Prostate gland (tissue), 2 donors: ENCODE measurements around the gene A3GALT2. TPM values are rescaled to one million over a fixed set of nuclear protein-coding genes. Genes with fewer than 3 reads are reported as not detected.

Source experiments
- DNase-seq: peaks from one replicate; pipeline ENCODE4 v3.0.0-alpha.2; 2019; ENCODE audit warnings: low spot score
- H3K27ac ChIP-seq, 2 donors: fragments of 200-600 bp; sonication (generic); 2 replicates each; pipeline ENCODE4 v1.5.1; 2017 to 2019
- H3K27me3 ChIP-seq: fragments of 200-600 bp; sonication (generic); replicated peaks from 2 replicates; pipeline ENCODE4 v1.5.1; 2019; ENCODE audit not compliant: insufficient read depth
- H3K36me3 ChIP-seq, 2 donors: fragments of 200-600 bp; sonication (generic); 1 replicate in 1 of 2; 2 replicates in 1 of 2; pipeline versions ENCODE4 v1.5.1 to v1.8.1; 2017 to 2019
- H3K4me1 ChIP-seq: fragments of 200-600 bp; sonication (generic); replicated peaks from 2 replicates; pipeline ENCODE4 v1.5.1; 2019
- H3K4me3 ChIP-seq, 2 donors: fragments of 200-600 bp; sonication (generic); 2 replicates each; pipeline ENCODE4 v1.5.1; 2017 to 2019
- H3K9me3 ChIP-seq: fragments of 200-600 bp; sonication (generic); 2 replicates; pipeline ENCODE4 v1.5.1; 2017
- POLR2A ChIP-seq: fragments of 450-650 bp; IDR thresholded peaks from one replicate; pipeline ENCODE4 v1.6.1; 2016; ENCODE audit warnings: antibody characterized with exemption, mild to moderate bottlenecking
- POLR2AphosphoS5 ChIP-seq: sonication (generic); formaldehyde crosslinking; IDR thresholded peaks from one replicate; pipeline ENCODE4 v1.6.1; 2017; ENCODE audit warnings: antibody characterized with exemption
- WGBS: methylation state at CpG from one replicate; pipeline ENCODE4 v1.1.5; 2018; 5-methylcytosine and 5-hydroxymethylcytosine counted together
- intact Hi-C: fragments of 100-400 bp; cut with DNase I; formaldehyde crosslinking; loops from one replicate; pipeline ENCODE4 v1.14.2; 2022
- total RNA-seq, 2 donors: library from RNA; depleted of rRNA; stranded (reverse); fragments of >200 nt; gene quantifications; one replicate each; pipeline ENCODE4 v1.1.0, GENCODE V29; 2016
- TF ChIP-seq, protein P1 (sequence below), 4 experiments: fragments of 200-600 bp in 2 of 4; fragments of 450-650 bp in 2 of 4; sonication (generic) in 2 of 4; IDR thresholded peaks; 1 replicate in 3 of 4; 2 replicates in 1 of 4; pipeline ENCODE4 v1.5.1; 2016 to 2019; ENCODE audit warnings: antibody characterized with exemption in 4 of 4, mild to moderate bottlenecking in 2 of 4, moderate library complexity in 2 of 4

A3GALT2 gene
- total RNA-seq, 2 donors from 2014 or later: 0.46 TPM; not detected in 1

GRCh38 chr1:33339413-33339812, 18.5 kb upstream of the A3GALT2 start:
- no peak for DNase-seq
- no peaks in the 10 kb centered on the region for H3K27me3 ChIP-seq
- peaks cover 41% of the 10 kb centered on the region for H3K4me1 ChIP-seq
- WGBS: 7% methylated on average over 2 of the region's 2 CpGs
- H3K36me3 ChIP-seq: no peaks in the 10 kb centered on the region
- H3K27ac ChIP-seq: peak overlapping the region; percentile 76 to 81
- H3K9me3 ChIP-seq: no peaks in the 10 kb centered on the region
- TF ChIP-seq POLR2AphosphoS5: no peak
- TF ChIP-seq, protein P1, sequence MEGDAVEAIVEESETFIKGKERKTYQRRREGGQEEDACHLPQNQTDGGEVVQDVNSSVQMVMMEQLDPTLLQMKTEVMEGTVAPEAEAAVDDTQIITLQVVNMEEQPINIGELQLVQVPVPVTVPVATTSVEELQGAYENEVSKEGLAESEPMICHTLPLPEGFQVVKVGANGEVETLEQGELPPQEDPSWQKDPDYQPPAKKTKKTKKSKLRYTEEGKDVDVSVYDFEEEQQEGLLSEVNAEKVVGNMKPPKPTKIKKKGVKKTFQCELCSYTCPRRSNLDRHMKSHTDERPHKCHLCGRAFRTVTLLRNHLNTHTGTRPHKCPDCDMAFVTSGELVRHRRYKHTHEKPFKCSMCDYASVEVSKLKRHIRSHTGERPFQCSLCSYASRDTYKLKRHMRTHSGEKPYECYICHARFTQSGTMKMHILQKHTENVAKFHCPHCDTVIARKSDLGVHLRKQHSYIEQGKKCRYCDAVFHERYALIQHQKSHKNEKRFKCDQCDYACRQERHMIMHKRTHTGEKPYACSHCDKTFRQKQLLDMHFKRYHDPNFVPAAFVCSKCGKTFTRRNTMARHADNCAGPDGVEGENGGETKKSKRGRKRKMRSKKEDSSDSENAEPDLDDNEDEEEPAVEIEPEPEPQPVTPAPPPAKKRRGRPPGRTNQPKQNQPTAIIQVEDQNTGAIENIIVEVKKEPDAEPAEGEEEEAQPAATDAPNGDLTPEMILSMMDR (IDR thresholded peaks at IDR 0.05): no peak
- no peak for TF ChIP-seq POLR2A
- intact Hi-C loops: no loop called here
- H3K4me3 ChIP-seq: no peak overlapping the region

DNA sequence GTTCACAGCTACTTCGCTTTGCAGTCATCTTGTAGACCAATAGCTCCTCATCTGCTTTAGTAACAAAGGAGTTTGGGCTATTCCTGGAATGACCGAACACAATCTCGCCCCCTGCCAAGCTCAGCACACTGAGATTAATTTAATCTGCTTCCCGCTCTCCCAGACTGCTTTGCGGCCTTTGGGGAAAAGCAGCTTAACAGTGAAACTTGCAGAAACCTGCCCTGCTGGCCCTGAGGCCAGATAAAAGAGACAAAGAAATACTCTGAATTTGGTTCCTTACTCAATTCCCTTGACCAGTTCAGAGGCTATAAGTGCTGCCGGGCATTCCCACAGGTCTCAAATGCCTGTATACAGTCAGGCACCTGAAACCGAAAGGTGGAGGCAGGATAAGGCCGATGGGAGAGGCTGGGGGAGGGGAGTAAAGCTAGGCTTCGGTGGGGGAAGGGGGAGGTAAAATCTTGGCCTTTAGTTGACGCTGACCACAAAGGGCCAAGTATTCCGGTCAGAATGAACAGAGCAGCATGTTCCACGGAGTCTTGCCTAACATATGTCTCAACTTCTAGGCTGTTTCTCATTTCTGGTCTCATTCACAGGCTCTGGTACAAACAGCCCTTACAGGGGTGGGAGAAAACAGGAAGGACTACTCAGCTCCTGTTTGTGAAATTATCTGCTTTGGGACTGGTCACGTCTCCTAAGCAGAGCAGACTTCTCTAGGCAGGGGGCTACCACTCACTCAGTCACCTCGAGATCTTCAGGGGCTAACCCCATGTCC, 17.7 kb upstream of the A3GALT2 start:
- Histone ChIP-seq H3K27me3 (no peaks in the 10 kb centered on the region), H3K27ac (peak overlapping the region; percentile 76 to 81), H3K4me3 (no peak overlapping the region), H3K4me1 (peaks cover 41% of the 10 kb centered on the region), H3K9me3 (no peaks in the 10 kb centered on the region), H3K36me3 (no peaks in the 10 kb centered on the region)
- 11% methylated on average over 14 of the region's 14 CpGs for WGBS
- intact Hi-C loops: no loop called here
- TF ChIP-seq POLR2A (no peak), POLR2AphosphoS5 (peak; percentile 35)
- TF ChIP-seq, protein P1 (IDR thresholded peaks at IDR 0.05): no peak
- peak; percentile 58 for DNase-seq

DNA sequence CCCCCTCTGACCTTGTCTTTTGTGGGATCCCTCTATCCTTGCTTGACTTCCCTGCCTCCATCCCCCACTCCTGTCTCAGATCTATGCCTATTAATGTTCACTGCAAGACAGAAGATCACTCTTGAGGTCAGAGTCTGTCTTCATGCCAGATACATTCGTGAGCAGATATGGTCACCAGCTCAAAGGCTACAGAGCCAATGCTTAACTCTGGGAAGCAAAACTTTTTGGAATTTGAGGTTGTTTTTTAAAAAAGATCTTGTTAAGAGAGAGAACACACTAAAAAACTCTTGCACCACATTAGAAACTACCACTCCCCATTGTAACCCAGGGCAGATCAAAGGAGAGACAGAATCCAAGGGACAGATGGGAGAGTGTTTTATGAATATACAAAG, 17.1 kb upstream of the A3GALT2 start:
- intact Hi-C loops: no loop called here
- peak overlapping the region; percentile 76 to 81 for H3K27ac ChIP-seq
- no peak for DNase-seq
- no peaks in the 10 kb centered on the region for H3K36me3 ChIP-seq
- H3K4me1 ChIP-seq: peaks cover 41% of the 10 kb centered on the region
- no peak overlapping the region for H3K4me3 ChIP-seq
- no peak for TF ChIP-seq POLR2AphosphoS5
- TF ChIP-seq, protein P1 (IDR thresholded peaks at IDR 0.05): no peak
- no peak for TF ChIP-seq POLR2A
- 24% methylated on average over 1 of the region's 1 CpG for WGBS
- H3K9me3 ChIP-seq: no peaks in the 10 kb centered on the region
- H3K27me3 ChIP-seq: no peaks in the 10 kb centered on the region

GRCh38 chr1:33337441-33337840, 16.5 kb upstream of the A3GALT2 start:
- intact Hi-C loops: no loop called here
- peaks cover 35% of the 10 kb centered on the region for H3K4me1 ChIP-seq
- no peak overlapping the region for H3K4me3 ChIP-seq
- no peaks in the 10 kb centered on the region for H3K36me3 ChIP-seq
- H3K27me3 ChIP-seq: no peaks in the 10 kb centered on the region
- no peaks in the 10 kb centered on the region for H3K9me3 ChIP-seq
- TF ChIP-seq, protein P1 (IDR thresholded peaks at IDR 0.05): no peak
- TF ChIP-seq POLR2A (no peak), POLR2AphosphoS5 (no peak)
- WGBS: 73% methylated on average over 6 of the region's 6 CpGs
- DNase-seq: no peak
- peak overlapping the region; percentile 76 to 81 for H3K27ac ChIP-seq

DNA sequence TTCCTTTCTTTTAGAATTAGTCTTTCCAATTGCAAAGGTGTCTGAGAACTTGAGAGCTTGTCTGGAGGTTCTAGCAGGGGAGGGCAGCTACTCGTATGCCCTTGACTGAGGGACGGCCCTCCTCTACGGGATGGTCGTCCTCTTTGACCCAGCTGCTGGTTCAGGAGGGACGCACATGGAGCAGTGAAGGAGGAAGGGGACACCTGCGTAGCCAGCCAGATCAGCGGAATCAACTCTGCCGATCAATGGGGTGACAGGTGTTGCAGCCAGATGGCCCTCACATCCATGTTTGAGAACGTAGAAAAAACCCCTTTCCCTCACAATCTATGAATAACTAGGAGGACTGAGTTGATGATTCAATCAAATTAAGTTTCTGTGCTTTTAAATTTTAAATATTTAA, 15.7 kb upstream of the A3GALT2 start:
- no peak overlapping the region for H3K4me3 ChIP-seq
- H3K9me3 ChIP-seq: no peaks in the 10 kb centered on the region
- 58% methylated on average over 9 of the region's 9 CpGs for WGBS
- H3K27ac ChIP-seq: no peak overlapping the region
- intact Hi-C loops: no loop called here
- TF ChIP-seq, protein P1 (IDR thresholded peaks at IDR 0.05): no peak
- TF ChIP-seq POLR2AphosphoS5 (no peak), POLR2A (no peak)
- DNase-seq: no peak
- H3K27me3 ChIP-seq: no peaks in the 10 kb centered on the region
- H3K36me3 ChIP-seq: peaks cover 0 to 1% of the 10 kb centered on the region in 2 donors
- peaks cover 27% of the 10 kb centered on the region for H3K4me1 ChIP-seq
